Panc1 (cell line): Measurements from ENCODE around the gene ESRRA. TPM values are rescaled to one million over a fixed set of nuclear protein-coding genes. Genes with fewer than 3 reads are reported as not detected.

Experiments
- ATAC-seq: fragments of 200-7000 bp; cut with Tn5 transposase; 2 replicates; pipeline ENCODE4 v1.9.1; 2020; ENCODE audit warnings: mild to moderate bottlenecking, moderate library complexity
- BruUV-seq: library from RNA; stranded (reverse); fragments of 400-500 nt; replicated peaks from 2 replicates; lab custom pipeline; 2021; lab: Mats Ljungman, UMichigan
- CTCF ChIA-PET: fragments of 300-600 bp; sonication (Branson Sonifier 250); formaldehyde crosslinking; loops from one replicate; lab custom pipeline; 2022; ENCODE audit warnings: antibody characterized with exemption; lab: Charles Lee
- POLR2A ChIA-PET: fragments of 300-600 bp; sonication (Branson Sonifier 250); formaldehyde crosslinking; loops from one replicate; lab custom pipeline; 2022; ENCODE audit warnings: antibody characterized with exemption; lab: Charles Lee
- DNase-seq: peaks from one replicate; pipeline ENCODE4 v3.0.0-alpha.2; 2010; ENCODE audit warnings: low read depth, low spot score
- H3K27ac ChIP-seq: 2 replicates; pipeline ENCODE4 v1.5.1; 2011; ENCODE audit warnings: mild to moderate bottlenecking, low read length, inconsistent platforms
- H3K27me3 ChIP-seq: fragments of 200-500 bp; sonication (Bioruptor generic); 2 replicates; pipeline ENCODE4 v1.6.0; 2014; ENCODE audit warnings: low read length, inconsistent platforms; ENCODE audit not compliant: control insufficient read depth, insufficient read depth
- H3K36me3 ChIP-seq: fragments of 200-500 bp; sonication (Bioruptor generic); 2 replicates; pipeline ENCODE4 v1.5.1; 2014; ENCODE audit warnings: inconsistent platforms, mild to moderate bottlenecking, low read length, moderate library complexity; ENCODE audit not compliant: control insufficient read depth, insufficient read depth
- H3K4me1 ChIP-seq: 2 replicates; pipeline ENCODE4 v1.5.1; 2011; ENCODE audit warnings: inconsistent platforms, mild to moderate bottlenecking, low read length, moderate library complexity; ENCODE audit not compliant: control insufficient read depth, insufficient read depth
- H3K4me3 ChIP-seq, 2 experiments: 2 replicates each; pipeline ENCODE4 v1.5.1; 2011 to 2012; ENCODE audit warnings: low read depth in 2 of 2, low read length in 2 of 2, mild to moderate bottlenecking in 2 of 2, inconsistent platforms in 1 of 2, moderate library complexity in 1 of 2
- H3K9me3 ChIP-seq: fragments of 200-500 bp; sonication (Bioruptor generic); 2 replicates; pipeline ENCODE4 v1.5.1; 2014; ENCODE audit warnings: low read depth, mild to moderate bottlenecking, inconsistent platforms, low read length, moderate library complexity; ENCODE audit not compliant: control insufficient read depth, insufficient read depth
- POLR2AphosphoS5 ChIP-seq: IDR thresholded peaks from 2 replicates; pipeline ENCODE4 v1.6.1; 2012; ENCODE audit warnings: mild to moderate bottlenecking, low read depth, low read length, moderate library complexity
- SIN3A ChIP-seq: IDR thresholded peaks from 2 replicates; pipeline ENCODE4 v1.6.1; 2012; ENCODE audit warnings: low read depth, mild to moderate bottlenecking, low read length, moderate library complexity, borderline replicate concordance; ENCODE audit not compliant: insufficient read depth
- TCF7L2 ChIP-seq: IDR thresholded peaks from 2 replicates; pipeline ENCODE4 v1.6.1; 2011; ENCODE audit warnings: mild to moderate bottlenecking, low read depth, low read length, inconsistent platforms
- in situ Hi-C: cut with HindIII; loops from 2 replicates; pipeline ENCODE4 v1.10.0; 2016; ENCODE audit warnings: low sequenced_read_pairs, low pct_unique_long_range_greater_than_20kb
- intact Hi-C: fragments of 100-400 bp; cut with micrococcal nuclease; formaldehyde crosslinking; loops from one replicate; pipeline ENCODE4 v1.10.0; 2022; ENCODE audit not compliant: unreplicated experiment
- total RNA-seq: library from RNA; stranded (reverse); gene quantifications from one replicate; pipeline ENCODE4 v1.2.1, GENCODE V29; 2021; ENCODE audit not compliant: unreplicated experiment
- TF ChIP-seq, protein P1 (sequence below), 2 experiments: IDR thresholded peaks; 2 replicates each; pipeline ENCODE4 v1.6.1; 2011 to 2012; ENCODE audit warnings: low read depth in 2 of 2, control low read depth in 1 of 2, low read length in 1 of 2, mild to moderate bottlenecking in 1 of 2, moderate library complexity in 1 of 2; ENCODE audit not compliant: insufficient read depth in 1 of 2
- TF ChIP-seq, protein P2 (sequence below): fragments of 450-650 bp; IDR thresholded peaks from 2 replicates; pipeline ENCODE4 v1.5.1; 2017; ENCODE audit warnings: mild to moderate bottlenecking

The ESRRA gene
- total RNA-seq, 1 experiment from 2014 or later: 81.6 TPM

GRCh38 chr11:64362339-64362738, 57.0 kb downstream of the ESRRA start:
- TSS peak; percentile 35 for BruUV-seq
- intact Hi-C loops (no loop called here), in situ Hi-C loops (no loop called here)
- ChIA-PET POLR2A (no interaction called here), CTCF (no interaction called here)
- no peak for DNase-seq
- Histone ChIP-seq H3K4me1 (peaks cover 20% of the 10 kb centered on the region), H3K36me3 (peaks cover 6% of the 10 kb centered on the region), H3K27ac (no peak overlapping the region), H3K4me3 (no peak overlapping the region), H3K9me3 (no peaks in the 10 kb centered on the region), H3K27me3 (no peaks in the 10 kb centered on the region)
- TF ChIP-seq SIN3A (no peak), TCF7L2 (no peak), POLR2AphosphoS5 (no peak)
- TF ChIP-seq, protein P1, sequence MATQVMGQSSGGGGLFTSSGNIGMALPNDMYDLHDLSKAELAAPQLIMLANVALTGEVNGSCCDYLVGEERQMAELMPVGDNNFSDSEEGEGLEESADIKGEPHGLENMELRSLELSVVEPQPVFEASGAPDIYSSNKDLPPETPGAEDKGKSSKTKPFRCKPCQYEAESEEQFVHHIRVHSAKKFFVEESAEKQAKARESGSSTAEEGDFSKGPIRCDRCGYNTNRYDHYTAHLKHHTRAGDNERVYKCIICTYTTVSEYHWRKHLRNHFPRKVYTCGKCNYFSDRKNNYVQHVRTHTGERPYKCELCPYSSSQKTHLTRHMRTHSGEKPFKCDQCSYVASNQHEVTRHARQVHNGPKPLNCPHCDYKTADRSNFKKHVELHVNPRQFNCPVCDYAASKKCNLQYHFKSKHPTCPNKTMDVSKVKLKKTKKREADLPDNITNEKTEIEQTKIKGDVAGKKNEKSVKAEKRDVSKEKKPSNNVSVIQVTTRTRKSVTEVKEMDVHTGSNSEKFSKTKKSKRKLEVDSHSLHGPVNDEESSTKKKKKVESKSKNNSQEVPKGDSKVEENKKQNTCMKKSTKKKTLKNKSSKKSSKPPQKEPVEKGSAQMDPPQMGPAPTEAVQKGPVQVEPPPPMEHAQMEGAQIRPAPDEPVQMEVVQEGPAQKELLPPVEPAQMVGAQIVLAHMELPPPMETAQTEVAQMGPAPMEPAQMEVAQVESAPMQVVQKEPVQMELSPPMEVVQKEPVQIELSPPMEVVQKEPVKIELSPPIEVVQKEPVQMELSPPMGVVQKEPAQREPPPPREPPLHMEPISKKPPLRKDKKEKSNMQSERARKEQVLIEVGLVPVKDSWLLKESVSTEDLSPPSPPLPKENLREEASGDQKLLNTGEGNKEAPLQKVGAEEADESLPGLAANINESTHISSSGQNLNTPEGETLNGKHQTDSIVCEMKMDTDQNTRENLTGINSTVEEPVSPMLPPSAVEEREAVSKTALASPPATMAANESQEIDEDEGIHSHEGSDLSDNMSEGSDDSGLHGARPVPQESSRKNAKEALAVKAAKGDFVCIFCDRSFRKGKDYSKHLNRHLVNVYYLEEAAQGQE (IDR thresholded peaks at IDR 0.05; ENCODE audit: insufficient read depth in 1 of 2, low read depth in 2 of 2, low read length in 1 of 2): no peak
- TF ChIP-seq, protein P2, sequence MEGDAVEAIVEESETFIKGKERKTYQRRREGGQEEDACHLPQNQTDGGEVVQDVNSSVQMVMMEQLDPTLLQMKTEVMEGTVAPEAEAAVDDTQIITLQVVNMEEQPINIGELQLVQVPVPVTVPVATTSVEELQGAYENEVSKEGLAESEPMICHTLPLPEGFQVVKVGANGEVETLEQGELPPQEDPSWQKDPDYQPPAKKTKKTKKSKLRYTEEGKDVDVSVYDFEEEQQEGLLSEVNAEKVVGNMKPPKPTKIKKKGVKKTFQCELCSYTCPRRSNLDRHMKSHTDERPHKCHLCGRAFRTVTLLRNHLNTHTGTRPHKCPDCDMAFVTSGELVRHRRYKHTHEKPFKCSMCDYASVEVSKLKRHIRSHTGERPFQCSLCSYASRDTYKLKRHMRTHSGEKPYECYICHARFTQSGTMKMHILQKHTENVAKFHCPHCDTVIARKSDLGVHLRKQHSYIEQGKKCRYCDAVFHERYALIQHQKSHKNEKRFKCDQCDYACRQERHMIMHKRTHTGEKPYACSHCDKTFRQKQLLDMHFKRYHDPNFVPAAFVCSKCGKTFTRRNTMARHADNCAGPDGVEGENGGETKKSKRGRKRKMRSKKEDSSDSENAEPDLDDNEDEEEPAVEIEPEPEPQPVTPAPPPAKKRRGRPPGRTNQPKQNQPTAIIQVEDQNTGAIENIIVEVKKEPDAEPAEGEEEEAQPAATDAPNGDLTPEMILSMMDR: no peak
- no peak for ATAC-seq

DNA sequence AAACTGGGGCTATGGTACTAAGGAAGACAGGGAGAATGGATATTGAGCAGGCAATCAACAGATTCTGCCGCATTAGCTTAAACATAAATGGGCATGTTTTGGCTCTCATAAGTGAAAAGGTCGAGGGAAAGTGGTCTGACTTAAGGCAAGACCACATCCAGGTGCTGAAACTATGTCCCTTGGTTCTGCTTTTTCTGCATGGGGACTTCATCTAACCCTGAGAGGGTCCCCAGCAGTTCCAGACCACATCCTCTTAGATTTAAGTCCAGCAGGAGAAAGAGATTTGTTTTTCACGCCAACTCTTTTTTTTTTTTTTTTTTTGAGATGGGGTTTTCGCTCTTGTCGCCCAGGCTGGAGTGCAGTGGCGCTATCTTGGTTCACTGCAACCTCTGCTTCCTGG, 59.1 kb downstream of the ESRRA start:
- peaks cover 6% of the 10 kb centered on the region for H3K36me3 ChIP-seq
- no peaks in the 10 kb centered on the region for H3K27me3 ChIP-seq
- no peak for TF ChIP-seq TCF7L2
- no peak for TF ChIP-seq POLR2AphosphoS5
- TF ChIP-seq, protein P1 (IDR thresholded peaks at IDR 0.05; ENCODE audit: insufficient read depth in 1 of 2, low read depth in 2 of 2, low read length in 1 of 2): no peak
- TF ChIP-seq SIN3A: no peak
- TF ChIP-seq, protein P2: no peak
- ChIA-PET POLR2A (interaction anchor here (0.7 kb wide), 1 partner anchor 11 kb away, joined by 4 read pairs; no protein-coding TSS in a partner anchor), CTCF (interaction anchor here (0.5 kb wide), 1 partner anchor 88 kb away, joined by 8 read pairs; no protein-coding TSS in a partner anchor)
- ATAC-seq (no peak), DNase-seq (no peak)
- peaks cover 7% of the 10 kb centered on the region for H3K4me1 ChIP-seq
- intact Hi-C loops (no loop called here), in situ Hi-C loops (no loop called here)
- no peak overlapping the region for H3K27ac ChIP-seq
- no peaks in the 10 kb centered on the region for H3K9me3 ChIP-seq
- BruUV-seq: no TSS peak
- H3K4me3 ChIP-seq: no peak overlapping the region
